ENCODE results near the gene PRRT2.
"Not testable (repeated sequence)": the region's sequence is repeated elsewhere in the genome, so short reads cannot be mapped to it uniquely, and the experiment has no call there.

DNA sequence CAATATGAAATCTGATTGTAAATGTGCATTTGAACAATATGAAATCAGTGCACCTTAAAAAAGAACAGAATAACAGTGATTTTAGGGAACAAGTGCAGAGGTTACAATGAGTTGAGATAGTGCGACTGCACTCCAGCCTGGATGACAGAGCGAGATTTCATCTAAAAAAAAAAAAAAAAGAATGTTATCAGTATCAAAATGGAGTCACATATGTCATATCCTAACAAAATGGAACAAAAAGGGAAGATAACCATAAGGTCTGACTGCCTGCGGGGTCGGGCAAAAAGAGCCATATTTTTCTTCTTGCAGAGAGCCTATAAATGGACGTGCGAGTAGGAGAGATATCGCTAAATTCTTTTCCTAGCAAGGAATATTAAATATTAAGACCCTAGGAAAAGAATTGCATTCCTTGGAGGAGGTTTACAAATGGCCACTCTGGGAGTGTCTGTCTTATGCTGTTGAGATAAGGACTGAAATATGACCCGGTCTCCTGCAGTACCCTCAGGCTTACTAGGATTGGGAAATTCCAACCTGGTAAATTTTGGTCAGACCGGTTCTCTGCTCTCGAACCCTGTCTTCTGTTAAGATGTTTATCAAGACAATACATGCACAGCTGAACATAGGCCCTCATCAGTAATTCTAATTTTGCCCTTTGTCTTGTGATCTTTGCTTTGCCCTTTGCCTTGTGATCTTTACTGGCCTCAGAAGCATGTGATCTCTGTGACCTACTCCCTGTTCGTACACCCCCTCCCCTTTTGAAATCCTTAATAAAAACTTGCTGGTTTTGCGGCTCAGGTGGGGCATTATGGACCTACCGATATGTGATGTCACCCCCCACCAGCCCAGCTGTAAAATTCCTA is 28.7 kb upstream of the PRRT2 start:
- TF ChIP-seq, protein P1, sequence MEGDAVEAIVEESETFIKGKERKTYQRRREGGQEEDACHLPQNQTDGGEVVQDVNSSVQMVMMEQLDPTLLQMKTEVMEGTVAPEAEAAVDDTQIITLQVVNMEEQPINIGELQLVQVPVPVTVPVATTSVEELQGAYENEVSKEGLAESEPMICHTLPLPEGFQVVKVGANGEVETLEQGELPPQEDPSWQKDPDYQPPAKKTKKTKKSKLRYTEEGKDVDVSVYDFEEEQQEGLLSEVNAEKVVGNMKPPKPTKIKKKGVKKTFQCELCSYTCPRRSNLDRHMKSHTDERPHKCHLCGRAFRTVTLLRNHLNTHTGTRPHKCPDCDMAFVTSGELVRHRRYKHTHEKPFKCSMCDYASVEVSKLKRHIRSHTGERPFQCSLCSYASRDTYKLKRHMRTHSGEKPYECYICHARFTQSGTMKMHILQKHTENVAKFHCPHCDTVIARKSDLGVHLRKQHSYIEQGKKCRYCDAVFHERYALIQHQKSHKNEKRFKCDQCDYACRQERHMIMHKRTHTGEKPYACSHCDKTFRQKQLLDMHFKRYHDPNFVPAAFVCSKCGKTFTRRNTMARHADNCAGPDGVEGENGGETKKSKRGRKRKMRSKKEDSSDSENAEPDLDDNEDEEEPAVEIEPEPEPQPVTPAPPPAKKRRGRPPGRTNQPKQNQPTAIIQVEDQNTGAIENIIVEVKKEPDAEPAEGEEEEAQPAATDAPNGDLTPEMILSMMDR (IDR thresholded peaks at IDR 0.05), result not testable (repeated sequence)
- not testable (repeated sequence) for TF ChIP-seq POLR2A, POLR2AphosphoS5 (IDR thresholded peaks at IDR 0.05)
